SK-MEL-5 (cell line): Measurements from ENCODE around the gene ADGRV1. TPM values are rescaled to one million over a fixed set of nuclear protein-coding genes. Genes with fewer than 3 reads are reported as not detected.
A peak's percentile ranks its signal among the peaks of the same experiment; 100 is the strongest.
"Not testable (repeated sequence)": the region's sequence is repeated elsewhere in the genome, so short reads cannot be mapped to it uniquely, and the experiment has no call there.

Source experiments
- DNase-seq: peaks from one replicate; pipeline ENCODE4 v3.0.0-alpha.2; 2016; ENCODE audit warnings: low read depth, low spot score
- in situ Hi-C: cut with HindIII; loops from 2 replicates; pipeline ENCODE4 v1.10.0; 2016; ENCODE audit warnings: low sequenced_read_pairs, high pct_unique_total_duplicates, low pct_unique_long_range_greater_than_20kb
- total RNA-seq: library from RNA; depleted of rRNA; stranded (reverse); fragments of >200 nt; shearing (Covaris generic); gene quantifications from 2 replicates; pipeline ENCODE4 v1.2.3, GENCODE V29; 2014

ADGRV1 gene
- total RNA-seq, 1 experiment from 2014 or later = 0.58 TPM

DNA sequence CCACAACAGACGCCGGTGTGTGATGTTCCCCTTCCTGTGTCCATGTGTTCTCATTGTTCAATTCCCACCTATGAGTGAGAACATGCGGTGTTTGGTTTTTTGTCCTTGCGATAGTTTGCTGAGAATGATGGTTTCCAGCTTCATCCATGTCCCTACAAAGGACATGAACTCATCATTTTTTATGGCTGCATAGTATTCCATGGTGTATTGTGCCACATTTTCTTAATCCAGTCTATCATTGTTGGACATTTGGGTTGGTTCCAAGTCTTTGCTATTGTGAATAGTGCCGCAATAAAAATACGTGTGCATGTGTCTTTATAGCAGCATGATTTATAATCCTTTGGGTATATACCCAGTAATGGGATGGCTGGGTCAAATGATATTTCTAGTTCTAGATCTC is 61.2 kb downstream of the ADGRV1 start:
- in situ Hi-C loops, DNase-seq: not testable (repeated sequence)

- no peak for DNase-seq
- in situ Hi-C loops = no loop called here
Measured at GRCh38 chr5:90621848-90622247, 63.3 kb downstream of the ADGRV1 start.

GRCh38 chr5:90626493-90626892 is 67.9 kb downstream of the ADGRV1 start:
- no peak for DNase-seq
- in situ Hi-C loops = no loop called here

DNA sequence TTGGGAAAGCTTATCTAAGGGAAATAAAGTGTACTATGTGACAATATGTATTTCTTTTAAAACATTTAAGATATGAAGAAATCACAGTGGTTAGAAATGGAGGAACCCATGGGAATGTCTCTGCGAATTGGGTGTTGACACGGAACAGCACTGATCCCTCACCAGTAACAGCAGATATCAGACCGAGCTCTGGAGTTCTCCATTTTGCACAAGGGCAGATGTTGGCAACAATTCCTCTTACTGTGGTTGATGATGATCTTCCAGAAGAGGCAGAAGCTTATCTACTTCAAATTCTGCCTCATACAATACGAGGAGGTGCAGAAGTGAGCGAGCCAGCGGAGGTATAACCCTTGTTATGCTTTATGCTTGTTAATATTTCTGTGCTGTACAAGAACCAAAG is 69.9 kb downstream of the ADGRV1 start:
- no peak for DNase-seq
- in situ Hi-C loops = no loop called here

DNA sequence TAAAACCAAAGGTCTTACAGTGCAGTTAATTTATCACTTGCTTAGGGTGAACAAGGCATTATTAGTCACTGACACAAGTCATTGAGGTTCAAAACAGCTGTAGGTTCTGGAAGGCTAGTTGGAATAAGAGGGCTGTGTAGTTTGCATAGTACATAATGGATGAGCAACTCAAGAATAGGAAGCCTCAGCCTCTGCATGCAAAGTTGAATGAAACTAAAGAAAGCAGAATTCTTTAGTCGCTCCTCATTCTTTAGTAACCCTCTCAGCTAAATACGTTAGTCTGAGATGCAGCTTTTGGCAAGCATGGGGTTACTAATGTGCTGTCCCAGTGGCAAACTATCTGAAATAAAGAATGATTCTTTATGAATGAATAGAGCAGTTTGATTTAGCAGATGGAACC is 74.2 kb downstream of the ADGRV1 start:
- in situ Hi-C loops = no loop called here
- peak; percentile 76 for DNase-seq

- in situ Hi-C loops = no loop called here
- DNase-seq = no peak
Measured at GRCh38 chr5:90636948-90637347, 78.4 kb downstream of the ADGRV1 start.

DNA sequence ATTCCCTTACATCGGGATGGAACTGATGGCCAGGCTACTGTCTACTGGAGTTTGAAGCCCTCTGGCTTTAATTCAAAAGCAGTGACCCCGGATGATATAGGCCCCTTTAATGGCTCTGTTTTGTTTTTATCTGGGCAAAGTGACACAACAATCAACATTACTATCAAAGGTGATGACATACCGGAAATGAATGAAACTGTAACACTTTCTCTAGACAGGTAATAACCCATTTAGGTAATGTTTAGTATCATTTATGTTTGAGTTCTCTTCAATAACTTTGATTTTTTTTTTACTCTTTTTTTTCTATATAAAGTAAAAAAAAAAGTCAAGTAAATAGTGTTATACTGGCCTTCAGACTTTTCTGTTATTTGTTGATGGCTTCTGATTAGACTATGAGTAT is 79.1 kb downstream of the ADGRV1 start:
- in situ Hi-C loops = no loop called here

DNA sequence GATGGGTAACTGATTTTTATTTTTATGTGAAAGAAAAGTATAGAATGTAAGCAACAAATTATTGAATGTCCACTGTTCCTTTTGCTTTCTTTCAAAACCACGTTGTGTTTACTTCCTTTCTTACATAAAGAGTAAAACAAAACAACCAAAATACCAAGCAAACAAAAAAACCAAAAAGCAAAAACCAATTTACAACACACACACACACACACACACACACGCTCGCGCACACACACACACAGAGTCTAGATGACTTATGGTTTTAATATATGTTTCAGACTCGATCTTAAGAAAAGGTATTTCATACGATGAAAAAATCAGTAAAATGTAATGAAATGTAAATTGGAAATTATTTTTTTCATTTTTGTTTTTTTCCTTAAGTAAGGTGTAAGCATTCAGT is 80.3 kb downstream of the ADGRV1 start:
- DNase-seq = peak; percentile 2
- in situ Hi-C loops = no loop called here

More for the DNA sequence above, 79.1 kb downstream of the ADGRV1 start:
- DNase-seq = no peak

DNA sequence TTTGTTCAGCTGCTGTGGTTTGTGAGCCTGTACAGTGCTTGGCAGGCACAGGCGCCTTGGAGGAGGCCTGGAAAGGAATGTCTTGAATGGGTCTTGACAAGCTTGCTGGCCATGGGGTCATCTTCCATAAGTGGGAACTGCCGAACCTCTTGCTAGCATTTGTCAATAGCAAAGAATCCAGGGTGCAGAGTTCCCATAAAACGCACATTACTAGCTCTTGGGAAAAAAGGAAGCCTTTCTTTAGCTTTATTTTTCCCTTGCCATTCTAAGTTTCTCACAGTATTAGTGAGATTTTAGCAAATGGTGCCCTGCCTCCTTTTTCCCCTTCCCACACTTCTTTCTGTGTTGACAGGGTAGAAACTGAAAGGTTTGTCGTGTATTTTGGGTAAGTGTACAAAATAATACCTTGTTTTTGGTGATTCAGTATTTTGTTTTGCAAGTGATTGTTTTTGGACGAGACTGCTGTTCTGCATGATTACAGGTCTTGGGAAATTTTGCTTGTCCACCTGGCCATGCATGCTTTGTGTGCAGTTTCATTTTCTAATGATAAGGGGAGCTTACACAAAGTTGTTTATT is 82.0 kb downstream of the ADGRV1 start:
- DNase-seq = no peak
- in situ Hi-C loops = no loop called here

- in situ Hi-C loops = no loop called here
Measured at GRCh38 chr5:90641528-90641927, 82.9 kb downstream of the ADGRV1 start.

GRCh38 chr5:90642706-90643229 is 84.2 kb downstream of the ADGRV1 start:
- no peak for DNase-seq
- in situ Hi-C loops = no loop called here

More at GRCh38 chr5:90641528-90641927, 82.9 kb downstream of the ADGRV1 start:
- DNase-seq = no peak

DNA sequence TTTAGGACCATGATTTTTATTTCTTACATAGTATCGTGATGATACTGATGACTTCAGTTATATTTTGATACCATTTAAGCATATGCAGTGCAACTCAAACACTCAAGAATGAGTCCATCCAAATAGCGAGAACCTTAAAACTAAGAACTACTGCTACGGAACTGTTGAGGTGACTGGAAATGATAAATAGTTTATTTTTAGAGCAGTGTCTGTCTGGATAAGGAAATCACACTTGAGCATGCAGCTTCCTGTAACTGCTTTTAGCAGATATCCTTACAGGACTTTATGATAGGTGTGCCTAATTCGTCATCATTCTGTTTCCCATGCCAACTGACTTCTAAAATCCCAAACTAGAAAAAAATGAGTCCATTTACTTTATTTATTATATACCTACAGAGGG is 85.5 kb downstream of the ADGRV1 start:
- DNase-seq = no peak
- in situ Hi-C loops = no loop called here

DNA sequence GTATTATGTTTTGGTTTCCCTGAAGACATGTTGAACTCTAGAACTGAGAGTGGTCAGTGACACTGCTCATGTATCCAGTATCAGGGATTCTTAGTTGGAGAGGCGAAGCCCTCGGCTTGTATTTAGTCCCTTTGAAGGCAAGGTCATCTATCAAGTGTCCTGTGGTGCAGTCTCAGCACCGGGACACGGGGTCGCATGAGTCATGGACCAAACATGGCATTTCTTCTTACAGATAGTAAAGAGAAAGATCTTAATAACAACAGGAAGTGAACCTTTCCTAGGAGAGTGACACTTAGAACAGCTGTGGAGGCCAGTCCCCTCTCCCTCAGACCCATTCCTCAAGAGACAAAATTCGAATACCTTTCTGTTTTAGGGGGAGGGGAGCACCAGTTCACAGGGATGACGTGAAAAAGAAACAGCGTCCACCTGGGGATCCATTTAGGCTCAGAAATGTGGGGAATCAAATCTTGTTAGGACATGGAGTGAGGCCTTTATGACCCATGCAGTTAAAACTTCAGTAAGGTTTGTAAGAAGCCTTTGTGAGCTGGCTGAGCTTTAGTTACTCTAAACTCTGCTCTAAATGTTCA is 86.5 kb downstream of the ADGRV1 start:
- DNase-seq = no peak
- in situ Hi-C loops = no loop called here

DNA sequence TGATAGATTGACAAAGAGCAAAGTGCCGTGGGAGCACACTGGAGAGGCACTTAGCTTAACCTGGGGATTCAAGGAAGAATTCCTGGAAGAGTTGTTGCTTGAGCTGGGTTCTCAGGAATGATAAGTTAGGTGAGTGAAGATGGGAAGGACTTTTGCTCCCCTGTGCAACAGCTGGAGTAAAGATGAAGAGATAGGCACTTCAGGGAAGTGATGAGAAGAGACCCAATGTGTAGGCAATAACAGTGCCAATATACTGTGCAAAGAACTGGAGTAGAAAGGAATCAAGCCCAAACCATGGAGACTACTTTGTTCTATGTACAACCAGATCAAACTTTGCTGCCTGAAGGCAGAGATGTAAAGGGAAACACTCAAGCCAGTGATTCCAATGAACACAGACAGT is 92.2 kb downstream of the ADGRV1 start:
- DNase-seq = no peak
- in situ Hi-C loops = no loop called here

DNA sequence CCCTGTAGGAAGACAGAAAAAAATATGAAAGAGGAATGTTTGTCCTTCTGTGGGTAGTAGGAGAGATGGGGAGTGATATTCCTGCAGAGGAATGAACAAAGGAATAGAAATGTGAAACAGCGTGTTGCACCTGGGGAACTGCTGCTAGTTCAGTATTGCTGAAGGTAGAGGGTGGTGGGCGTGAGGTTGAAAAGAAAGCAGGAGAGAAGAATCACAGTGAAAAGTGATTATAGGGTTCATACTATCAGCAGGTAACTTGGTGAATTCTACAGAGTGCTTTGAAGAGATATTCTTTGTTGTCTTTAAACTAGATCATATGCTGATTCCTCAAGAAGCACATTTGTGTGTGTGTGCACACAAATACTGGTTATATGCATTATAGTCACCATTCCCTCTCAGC is 95.6 kb downstream of the ADGRV1 start:
- no peak for DNase-seq
- in situ Hi-C loops = no loop called here

GRCh38 chr5:90655423-90655822 is 96.8 kb downstream of the ADGRV1 start:
- no peak for DNase-seq
- in situ Hi-C loops = no loop called here

- in situ Hi-C loops = no loop called here
- DNase-seq = no peak
Measured at GRCh38 chr5:90657030-90657429, 98.4 kb downstream of the ADGRV1 start.

GRCh38 chr5:90657788-90658187 is 99.2 kb downstream of the ADGRV1 start:
- in situ Hi-C loops = no loop called here
- DNase-seq = no peak

DNA sequence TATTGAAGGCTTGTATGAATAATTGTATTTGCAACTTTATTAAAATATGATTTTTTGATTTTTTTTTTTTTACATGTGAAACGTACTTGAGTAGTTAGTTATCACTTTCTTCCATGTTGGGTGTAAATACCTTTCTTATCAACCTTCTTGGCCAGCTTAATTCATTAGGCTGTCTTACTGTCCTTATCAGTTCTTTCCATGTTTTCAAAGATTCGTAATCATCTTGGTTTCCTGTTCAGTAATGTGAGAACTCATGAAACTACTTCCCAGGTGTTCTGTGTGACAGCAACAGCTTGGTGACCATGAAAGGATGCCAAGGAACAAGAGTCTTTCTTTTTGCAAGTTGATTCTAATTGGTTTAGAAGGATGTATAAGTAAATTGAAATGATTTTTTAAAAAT is 100.0 kb downstream of the ADGRV1 start:
- no peak for DNase-seq
- in situ Hi-C loops = no loop called here
